Keratinocyte (primary cell): ENCODE results near the gene SETD7. TPM values are rescaled to one million over a fixed set of nuclear protein-coding genes. Genes with fewer than 3 reads are reported as not detected.
A peak's percentile ranks its signal among the peaks of the same experiment; 100 is the strongest.

Source experiments
- DNase-seq: peaks from one replicate; pipeline ENCODE4 v3.0.0-alpha.2; 2011; ENCODE audit warnings: low read depth, missing footprints, low spot score
- FAIRE-seq: peaks from 2 replicates; lab custom pipeline; 2011; peaks lifted over from hg19 to GRCh38; lab: Jason Lieb, UNC
- H2AFZ ChIP-seq: 2 replicates; pipeline ENCODE4 v1.6.0; 2012; ENCODE audit warnings: low read length, control low read depth, inconsistent platforms; ENCODE audit not compliant: control insufficient read depth
- H3K27ac ChIP-seq: 2 replicates; pipeline ENCODE4 v1.5.1; 2011; ENCODE audit warnings: low read length; ENCODE audit not compliant: control insufficient read depth, insufficient read depth
- H3K27me3 ChIP-seq: 3 replicates; pipeline ENCODE4 v1.6.0; 2011; ENCODE audit warnings: low read length; ENCODE audit not compliant: control insufficient read depth, insufficient read depth; ENCODE audit errors: extremely low read depth
- H3K36me3 ChIP-seq, 2 experiments: 2 replicates in 1 of 2; 3 replicates in 1 of 2; pipeline ENCODE4 v1.5.1; 2011; ENCODE audit warnings: low read length in 2 of 2, mild to moderate bottlenecking in 1 of 2; ENCODE audit not compliant: control insufficient read depth in 2 of 2, insufficient read depth in 2 of 2; ENCODE audit errors: extremely low read depth in 1 of 2
- H3K4me1 ChIP-seq: 3 replicates; pipeline ENCODE4 v1.5.1; 2011; ENCODE audit warnings: low read length; ENCODE audit not compliant: control insufficient read depth, insufficient read depth; ENCODE audit errors: extremely low read depth
- H3K4me2 ChIP-seq: 3 replicates; pipeline ENCODE4 v1.6.0; 2011; ENCODE audit warnings: low read depth, low read length; ENCODE audit not compliant: control insufficient read depth, insufficient read depth; ENCODE audit errors: extremely low read depth
- H3K4me3 ChIP-seq, 3 experiments: fragments of 200-600 bp in 1 of 3; sonication (generic) in 1 of 3; 2 replicates in 2 of 3; 3 replicates in 1 of 3; pipeline ENCODE4 v1.5.1; 2011 to 2016; ENCODE audit warnings: low read length in 3 of 3, mild to moderate bottlenecking in 3 of 3, control low read depth in 2 of 3, inconsistent platforms in 1 of 3, low read depth in 1 of 3, mixed read lengths in 1 of 3, mixed run types in 1 of 3, moderate library complexity in 1 of 3; ENCODE audit not compliant: control insufficient read depth in 2 of 3, insufficient read depth in 2 of 3; ENCODE audit errors: extremely low read depth in 1 of 3
- H3K79me2 ChIP-seq: 2 replicates; pipeline ENCODE4 v1.6.0; 2012; ENCODE audit warnings: low read length; ENCODE audit not compliant: control insufficient read depth, insufficient read depth
- H3K9ac ChIP-seq: 3 replicates; pipeline ENCODE4 v1.6.0; 2011; ENCODE audit warnings: low read length; ENCODE audit not compliant: control insufficient read depth, insufficient read depth; ENCODE audit errors: extremely low read depth
- H3K9me1 ChIP-seq: 3 replicates; pipeline ENCODE4 v1.6.0; 2011; ENCODE audit warnings: low read length; ENCODE audit not compliant: control insufficient read depth, insufficient read depth; ENCODE audit errors: extremely low read depth
- H3K9me3 ChIP-seq: 2 replicates; pipeline ENCODE4 v1.5.1; 2012; ENCODE audit warnings: low read depth, low read length; ENCODE audit not compliant: control insufficient read depth
- H4K20me1 ChIP-seq: 3 replicates; pipeline ENCODE4 v1.6.0; 2011; ENCODE audit warnings: low read length; ENCODE audit not compliant: control insufficient read depth, insufficient read depth; ENCODE audit errors: extremely low read depth
- EZH2 ChIP-seq: IDR thresholded peaks from one replicate; pipeline ENCODE4 v1.6.1; 2012; ENCODE audit warnings: inconsistent platforms, mild to moderate bottlenecking, low read length, moderate library complexity
- dilution Hi-C: fragments of 300-500 bp; cut with MboI; formaldehyde crosslinking; loops from one replicate; pipeline ENCODE4 v1.7.0; 2020; ENCODE audit warnings: low sequenced_read_pairs; ENCODE audit not compliant: extremely low pct_ligation_motif_present
- polyA plus RNA-seq, 5 experiments: library from polyadenylated mRNA; depleted of rRNA in 3 of 5; stranded (reverse) in 3 of 5; stranded (forward) in 1 of 5; unstranded in 1 of 5; fragments of >200 nt; gene quantifications; 1 replicate in 1 of 5; 2 replicates in 3 of 5; 3 replicates in 1 of 5; pipeline versions ENCODE4 v1.2.1 to v1.2.3, GENCODE V29; 2011 to 2012; ENCODE audit warnings: missing spikeins in 2 of 5, low read depth in 1 of 5, low replicate concordance in 1 of 5
- TF ChIP-seq, protein P1 (sequence below), 3 experiments: IDR thresholded peaks in 1 of 3; conservative IDR thresholded peaks in 1 of 3; optimal IDR thresholded peaks in 1 of 3; 2 replicates in 2 of 3; 3 replicates in 1 of 3; pipeline versions ENCODE3 to v1.5.1; 2011; ENCODE audit warnings: low read length in 3 of 3, mild to moderate bottlenecking in 3 of 3, moderate library complexity in 2 of 3, control low read depth in 1 of 3, inconsistent platforms in 1 of 3; ENCODE audit not compliant: insufficient read depth in 2 of 3; ENCODE audit errors: extremely low read depth in 1 of 3

Gene SETD7
- polyA plus RNA-seq, 1 donor (not counting 4 experiments of a cell fraction or from before 2014, with no cell fraction given), result 18.8 TPM

DNA sequence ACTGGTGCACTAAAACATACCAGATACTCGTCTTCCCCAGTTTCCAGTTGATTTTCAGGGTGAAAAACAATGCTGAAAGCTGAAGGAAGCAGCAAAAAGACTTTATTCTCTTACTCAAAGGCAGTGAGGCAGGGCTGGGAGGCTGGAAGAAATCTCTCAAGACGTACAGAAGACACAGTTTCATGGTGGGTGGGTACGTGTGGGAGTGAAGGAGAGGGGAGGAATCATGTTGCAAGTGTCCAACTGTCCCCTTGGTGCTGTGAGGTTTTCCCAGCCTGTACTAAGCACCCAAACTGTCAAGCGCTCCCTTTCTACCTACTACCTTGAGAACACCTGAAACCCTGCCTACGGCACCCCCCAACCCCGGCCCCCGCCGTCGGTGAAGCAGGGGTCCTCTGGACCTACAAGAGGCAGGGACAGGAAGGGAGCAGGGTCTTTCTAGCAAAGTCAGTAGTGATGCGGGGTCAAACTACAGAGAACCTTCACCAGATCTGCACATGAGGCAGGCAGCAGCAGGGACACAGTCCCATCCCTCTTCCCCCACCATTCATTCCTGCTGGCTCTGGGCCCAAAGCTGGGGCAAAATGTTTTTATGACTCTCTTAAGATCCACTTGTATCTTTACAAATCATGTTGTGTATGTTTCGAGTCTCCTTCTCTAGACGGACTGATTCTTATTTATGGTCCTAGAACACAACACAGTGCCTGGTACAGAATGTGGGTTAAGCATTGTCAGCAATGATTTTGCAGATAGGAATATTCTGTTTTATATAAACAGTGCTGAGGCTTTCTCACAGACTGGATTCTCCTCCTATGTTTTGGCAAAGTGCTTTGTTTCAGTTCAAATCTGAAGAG, 2.4 kb upstream of the SETD7 start:
- H3K9me3 ChIP-seq, result no peaks in the 10 kb centered on the region
- dilution Hi-C loops, result no loop called here
- no peaks in the 10 kb centered on the region for H4K20me1 ChIP-seq
- no peak overlapping the region for H3K4me2 ChIP-seq
- peaks cover 19% of the 10 kb centered on the region for H3K4me1 ChIP-seq
- peaks cover 15% of the 10 kb centered on the region for H3K79me2 ChIP-seq
- H3K36me3 ChIP-seq, result no peaks in the 10 kb centered on the region
- no peak for DNase-seq
- peak; percentile 37 for TF ChIP-seq EZH2
- TF ChIP-seq, protein P1, sequence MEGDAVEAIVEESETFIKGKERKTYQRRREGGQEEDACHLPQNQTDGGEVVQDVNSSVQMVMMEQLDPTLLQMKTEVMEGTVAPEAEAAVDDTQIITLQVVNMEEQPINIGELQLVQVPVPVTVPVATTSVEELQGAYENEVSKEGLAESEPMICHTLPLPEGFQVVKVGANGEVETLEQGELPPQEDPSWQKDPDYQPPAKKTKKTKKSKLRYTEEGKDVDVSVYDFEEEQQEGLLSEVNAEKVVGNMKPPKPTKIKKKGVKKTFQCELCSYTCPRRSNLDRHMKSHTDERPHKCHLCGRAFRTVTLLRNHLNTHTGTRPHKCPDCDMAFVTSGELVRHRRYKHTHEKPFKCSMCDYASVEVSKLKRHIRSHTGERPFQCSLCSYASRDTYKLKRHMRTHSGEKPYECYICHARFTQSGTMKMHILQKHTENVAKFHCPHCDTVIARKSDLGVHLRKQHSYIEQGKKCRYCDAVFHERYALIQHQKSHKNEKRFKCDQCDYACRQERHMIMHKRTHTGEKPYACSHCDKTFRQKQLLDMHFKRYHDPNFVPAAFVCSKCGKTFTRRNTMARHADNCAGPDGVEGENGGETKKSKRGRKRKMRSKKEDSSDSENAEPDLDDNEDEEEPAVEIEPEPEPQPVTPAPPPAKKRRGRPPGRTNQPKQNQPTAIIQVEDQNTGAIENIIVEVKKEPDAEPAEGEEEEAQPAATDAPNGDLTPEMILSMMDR (optimal IDR thresholded peaks at IDR 0.05 in 1 of 3, IDR thresholded peaks at IDR 0.05 in 1 of 3, conservative IDR thresholded peaks at IDR 0.05 in 1 of 3; ENCODE audit: extremely low read depth in 1 of 3, insufficient read depth in 2 of 3, low read length in 3 of 3), result no peak
- peaks cover 39% of the 10 kb centered on the region for H3K27me3 ChIP-seq
- H3K4me3 ChIP-seq, result no peak overlapping the region
- H3K9ac ChIP-seq, result no peak overlapping the region
- peaks cover 4% of the 10 kb centered on the region for H3K9me1 ChIP-seq
- no peak for FAIRE-seq
- no peak overlapping the region for H3K27ac ChIP-seq
- H2AFZ ChIP-seq, result no peak overlapping the region

DNA sequence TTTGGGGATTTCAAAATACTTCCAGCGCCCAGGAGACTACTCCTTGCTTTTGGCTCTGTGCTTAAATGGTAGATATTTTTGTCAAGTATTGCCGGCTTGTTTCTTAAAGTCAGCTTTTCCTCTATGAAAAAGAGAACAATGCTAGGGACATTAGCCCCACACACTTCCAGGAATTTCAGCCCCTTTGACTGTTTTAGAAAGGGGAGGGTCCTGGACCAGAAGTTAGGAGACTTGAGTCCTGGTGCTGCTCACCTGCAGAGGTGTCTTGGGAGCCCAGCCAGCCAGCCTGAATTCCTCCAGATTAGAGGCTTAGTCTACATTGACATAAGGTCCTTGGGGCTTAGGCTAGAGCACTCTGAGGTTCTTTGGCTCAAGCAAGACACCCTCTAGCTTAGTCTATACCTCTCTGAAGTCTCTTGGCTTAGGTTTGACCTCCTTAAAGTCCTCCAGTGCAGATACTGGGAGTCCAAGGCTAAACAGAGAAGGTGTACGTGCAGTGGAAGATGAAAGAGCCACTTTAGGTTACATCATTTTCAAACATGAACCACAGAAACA, 1.6 kb upstream of the SETD7 start:
- Histone ChIP-seq H3K9me1 (peaks cover 4% of the 10 kb centered on the region), H3K9me3 (no peaks in the 10 kb centered on the region), H2AFZ (no peak overlapping the region), H4K20me1 (no peaks in the 10 kb centered on the region), H3K79me2 (peaks cover 22% of the 10 kb centered on the region), H3K27ac (no peak overlapping the region), H3K27me3 (peaks cover 39% of the 10 kb centered on the region), H3K4me3 (peak overlapping the region in 2 of 3 experiments; percentile 89 to 90), H3K9ac (no peak overlapping the region), H3K4me1 (peaks cover 19% of the 10 kb centered on the region), H3K4me2 (peak overlapping the region; percentile 95), H3K36me3 (no peaks in the 10 kb centered on the region)
- dilution Hi-C loops, result no loop called here
- DNase-seq, result no peak
- FAIRE-seq, result no peak
- TF ChIP-seq, protein P1 (optimal IDR thresholded peaks at IDR 0.05 in 1 of 3, IDR thresholded peaks at IDR 0.05 in 1 of 3, conservative IDR thresholded peaks at IDR 0.05 in 1 of 3; ENCODE audit: extremely low read depth in 1 of 3, insufficient read depth in 2 of 3, low read length in 3 of 3), result no peak
- TF ChIP-seq EZH2, result peak; percentile 19
